Measurements from ENCODE around the gene APOD.
"Not testable (repeated sequence)": the region's sequence is repeated elsewhere in the genome, so short reads cannot be mapped to it uniquely, and the experiment has no call there.

- TF ChIP-seq EZH2 (IDR thresholded peaks at IDR 0.05; ENCODE audit: borderline replicate concordance, low read depth, low read length, poor library complexity, severe bottlenecking); CTCF (conservative IDR thresholded peaks at IDR 0.05; ENCODE audit: low read depth, low read length): not testable (repeated sequence)
Observed at GRCh38 chr3:195614672-195615504, 31.1 kb upstream of the APOD start.

Measured in A673 (cell line).